Measurements from ENCODE around the gene PYGO2.

- TF ChIP-seq CTCF (conservative IDR thresholded peaks at IDR 0.05; ENCODE audit: low read length), result no peak
- no peak for TF ChIP-seq EZH2phosphoT487 (IDR thresholded peaks at IDR 0.05; ENCODE audit: borderline replicate concordance)
Measured at GRCh38 chr1:155010211-155010918, 48.8 kb upstream of the PYGO2 start.
